ENCODE results near the gene CCL4L2. TPM values are rescaled to one million over a fixed set of nuclear protein-coding genes. Genes with fewer than 3 reads are reported as not detected.
"Not testable (repeated sequence)": the region's sequence is repeated elsewhere in the genome, so short reads cannot be mapped to it uniquely, and the experiment has no call there.

Gene CCL4L2
- total and polyA plus RNA-seq, 7 experiments from 2014 or later: 5.3 to 10.0 (median 9.7) TPM; not detected in 4

GRCh38 chr17:36204724-36205500 is 6.0 kb upstream of the CCL4L2 start:
- Histone ChIP-seq H3K36me3 (ENCODE audit: control insufficient read depth in 2 of 3, insufficient read depth in 3 of 3, low read length in 3 of 3) (no peaks in the 10 kb centered on the region), H3K27me3 (ENCODE audit: control insufficient read depth in 2 of 2, insufficient read depth in 2 of 2, low read length in 2 of 2) (no peaks in the 10 kb centered on the region), H3K4me1 (ENCODE audit: control insufficient read depth in 2 of 2, insufficient read depth in 2 of 2, low read length in 2 of 2) (peaks cover 0 to 41% of the 10 kb centered on the region in 2 donors), H3K27ac (ENCODE audit: low read depth, low read length) (no peak overlapping the region), H3K4me3 (ENCODE audit: low read length) (no peak overlapping the region), H3K9me3 (ENCODE audit: control insufficient read depth in 2 of 3, low read length in 3 of 3) (no peaks in the 10 kb centered on the region)
- H3K9me3 Mint-ChIP-seq: peaks cover 0 to 2% (median 0%) of the 10 kb centered on the region in 11 donors
- peaks cover 19 to 31% (median 20%) of the 10 kb centered on the region in 5 donors for H3K27me3 Mint-ChIP-seq
- H3K36me3 Mint-ChIP-seq: no peaks in the 10 kb centered on the region
- H3K27ac Mint-ChIP-seq: no peak overlapping the region
- H3K4me1 Mint-ChIP-seq: peaks cover 0 to 21% (median 4%) of the 10 kb centered on the region in 7 donors
- ChIA-PET POLR2A (no interaction called here), CTCF (no interaction called here)
- intact Hi-C loops (cut with micrococcal nuclease): no loop called here
- DNase-seq (no peak), ATAC-seq (no peak)
- H3K4me3 Mint-ChIP-seq: no peak overlapping the region

GRCh38 chr17:36205637-36206485 is 5.0 kb upstream of the CCL4L2 start:
- Mint-ChIP-seq H3K4me1 (peaks cover 0 to 25% (median 4%) of the 10 kb centered on the region in 7 donors), H3K27me3 (peaks cover 16 to 30% (median 21%) of the 10 kb centered on the region in 5 donors), H3K9me3 (peaks cover 0 to 2% (median 0%) of the 10 kb centered on the region in 11 donors), H3K27ac (no peak overlapping the region), H3K4me3 (no peak overlapping the region), H3K36me3 (no peaks in the 10 kb centered on the region)
- H3K9me3 ChIP-seq (ENCODE audit: control insufficient read depth in 2 of 3, low read length in 3 of 3): no peaks in the 10 kb centered on the region
- no peaks in the 10 kb centered on the region for H3K36me3 ChIP-seq (ENCODE audit: control insufficient read depth in 2 of 3, insufficient read depth in 3 of 3, low read length in 3 of 3)
- no peak overlapping the region for H3K27ac ChIP-seq (ENCODE audit: low read depth, low read length)
- POLR2A ChIA-PET: no interaction called here
- no peak for ATAC-seq
- H3K4me3 ChIP-seq (ENCODE audit: low read length): no peak overlapping the region
- intact Hi-C loops (cut with micrococcal nuclease): no loop called here
- H3K27me3 ChIP-seq (ENCODE audit: control insufficient read depth in 2 of 2, insufficient read depth in 2 of 2, low read length in 2 of 2): no peaks in the 10 kb centered on the region
- H3K4me1 ChIP-seq (ENCODE audit: control insufficient read depth in 2 of 2, insufficient read depth in 2 of 2, low read length in 2 of 2): peaks cover 0 to 47% of the 10 kb centered on the region in 2 donors
- CTCF ChIA-PET: no interaction called here
- DNase-seq: no peak

- H3K9me3 Mint-ChIP-seq; H3K27ac ChIP-seq (ENCODE audit: low read depth, low read length); H3K27ac Mint-ChIP-seq; ATAC-seq; POLR2A ChIA-PET; intact Hi-C loops (cut with micrococcal nuclease); H3K36me3 Mint-ChIP-seq; H3K27me3 ChIP-seq (ENCODE audit: control insufficient read depth in 2 of 2, insufficient read depth in 2 of 2, low read length in 2 of 2); H3K4me3 ChIP-seq (ENCODE audit: low read length); H3K9me3 ChIP-seq (ENCODE audit: control insufficient read depth in 2 of 3, low read length in 3 of 3); H3K36me3 ChIP-seq (ENCODE audit: control insufficient read depth in 2 of 3, insufficient read depth in 3 of 3, low read length in 3 of 3); CTCF ChIA-PET; H3K4me3 Mint-ChIP-seq; DNase-seq: not testable (repeated sequence)
- H3K4me1 Mint-ChIP-seq: peaks cover 0 to 27% (median 4%) of the 10 kb centered on the region in 7 donors
- peaks cover 0 to 47% of the 10 kb centered on the region in 2 donors for H3K4me1 ChIP-seq (ENCODE audit: control insufficient read depth in 2 of 2, insufficient read depth in 2 of 2, low read length in 2 of 2)
- peaks cover 16 to 28% (median 21%) of the 10 kb centered on the region in 5 donors for H3K27me3 Mint-ChIP-seq
Measured at GRCh38 chr17:36206486-36206821, 4.4 kb upstream of the CCL4L2 start.

GRCh38 chr17:36207383-36207782 is 3.5 kb upstream of the CCL4L2 start:
- ATAC-seq; H3K27me3 ChIP-seq (ENCODE audit: control insufficient read depth in 2 of 2, insufficient read depth in 2 of 2, low read length in 2 of 2); H3K4me3 Mint-ChIP-seq; intact Hi-C loops (cut with micrococcal nuclease); H3K9me3 Mint-ChIP-seq; CTCF ChIA-PET; H3K9me3 ChIP-seq (ENCODE audit: control insufficient read depth in 2 of 3, low read length in 3 of 3); H3K4me3 ChIP-seq (ENCODE audit: low read length); POLR2A ChIA-PET; H3K27ac Mint-ChIP-seq; H3K36me3 ChIP-seq (ENCODE audit: control insufficient read depth in 2 of 3, insufficient read depth in 3 of 3, low read length in 3 of 3); H3K36me3 Mint-ChIP-seq; H3K27ac ChIP-seq (ENCODE audit: low read depth, low read length); DNase-seq: not testable (repeated sequence)
- peaks cover 0 to 25% (median 4%) of the 10 kb centered on the region in 7 donors for H3K4me1 Mint-ChIP-seq
- peaks cover 16 to 36% (median 26%) of the 10 kb centered on the region in 5 donors for H3K27me3 Mint-ChIP-seq
- peaks cover 0 to 45% of the 10 kb centered on the region in 2 donors for H3K4me1 ChIP-seq (ENCODE audit: control insufficient read depth in 2 of 2, insufficient read depth in 2 of 2, low read length in 2 of 2)

GRCh38 chr17:36209575-36209974 is 1.3 kb upstream of the CCL4L2 start:
- no peaks in the 10 kb centered on the region for H3K36me3 ChIP-seq (ENCODE audit: control insufficient read depth in 2 of 3, insufficient read depth in 3 of 3, low read length in 3 of 3)
- no peak for DNase-seq
- no peaks in the 10 kb centered on the region for H3K27me3 ChIP-seq (ENCODE audit: control insufficient read depth in 2 of 2, insufficient read depth in 2 of 2, low read length in 2 of 2)
- H3K27ac Mint-ChIP-seq: no peak overlapping the region
- ChIA-PET POLR2A (no interaction called here), CTCF (no interaction called here)
- H3K9me3 ChIP-seq (ENCODE audit: control insufficient read depth in 2 of 3, low read length in 3 of 3): no peaks in the 10 kb centered on the region
- peaks cover 17 to 51% (median 29%) of the 10 kb centered on the region in 5 donors for H3K27me3 Mint-ChIP-seq
- H3K4me3 ChIP-seq (ENCODE audit: low read length): no peak overlapping the region
- no peak overlapping the region for H3K27ac ChIP-seq (ENCODE audit: low read depth, low read length)
- no peak for ATAC-seq
- no peaks in the 10 kb centered on the region for H3K9me3 Mint-ChIP-seq
- intact Hi-C loops (cut with micrococcal nuclease): no loop called here
- H3K4me1 Mint-ChIP-seq: peaks cover 0 to 23% (median 0%) of the 10 kb centered on the region in 7 donors
- peaks cover 0 to 49% of the 10 kb centered on the region in 2 donors for H3K4me1 ChIP-seq (ENCODE audit: control insufficient read depth in 2 of 2, insufficient read depth in 2 of 2, low read length in 2 of 2)
- no peak overlapping the region for H3K4me3 Mint-ChIP-seq
- H3K36me3 Mint-ChIP-seq: no peaks in the 10 kb centered on the region

GRCh38 chr17:36211484-36212271 is 815 bp downstream of the CCL4L2 start:
- H3K36me3 ChIP-seq (ENCODE audit: control insufficient read depth in 2 of 3, insufficient read depth in 3 of 3, low read length in 3 of 3); H3K27ac ChIP-seq (ENCODE audit: low read depth, low read length); H3K9me3 ChIP-seq (ENCODE audit: control insufficient read depth in 2 of 3, low read length in 3 of 3); H3K4me3 ChIP-seq (ENCODE audit: low read length); H3K36me3 Mint-ChIP-seq; H3K9me3 Mint-ChIP-seq; intact Hi-C loops (cut with micrococcal nuclease); H3K27me3 ChIP-seq (ENCODE audit: control insufficient read depth in 2 of 2, insufficient read depth in 2 of 2, low read length in 2 of 2); CTCF ChIA-PET; DNase-seq; POLR2A ChIA-PET: not testable (repeated sequence)
- peak overlapping the region in 2 of 9 donors; percentile 7 to 8 for H3K27ac Mint-ChIP-seq
- peaks cover 0 to 44% of the 10 kb centered on the region in 2 donors for H3K4me1 ChIP-seq (ENCODE audit: control insufficient read depth in 2 of 2, insufficient read depth in 2 of 2, low read length in 2 of 2)
- peak; percentile 42 for ATAC-seq
- H3K27me3 Mint-ChIP-seq: peaks cover 13 to 40% (median 25%) of the 10 kb centered on the region in 5 donors
- H3K4me1 Mint-ChIP-seq: peaks cover 0 to 20% (median 0%) of the 10 kb centered on the region in 7 donors
- peak overlapping the region in 1 of 10 donors; percentile 59 for H3K4me3 Mint-ChIP-seq
